HEK293 (cell line): ENCODE data around the gene COQ8A.

Source experiments
- HOXC10 ChIP-seq: sonication (generic); formaldehyde crosslinking; IDR thresholded peaks from 2 replicates; pipeline ENCODE4 v1.8.1; 2023; ENCODE audit warnings: mild to moderate bottlenecking, missing genetic modification reagents
- OVOL3 ChIP-seq: fragments of 450-650 bp; formaldehyde crosslinking; IDR thresholded peaks from 2 replicates; pipeline ENCODE4 v1.5.1; 2016; ENCODE audit warnings: missing biosample characterization, missing genetic modification characterization
- REST ChIP-seq: fragments of 450-650 bp; formaldehyde crosslinking; IDR thresholded peaks from 2 replicates; pipeline ENCODE4 v1.5.1; 2016; ENCODE audit warnings: missing biosample characterization, missing genetic modification characterization
- SP3 ChIP-seq: fragments of 450-650 bp; formaldehyde crosslinking; IDR thresholded peaks from 2 replicates; pipeline ENCODE4 v1.5.1; 2016; ENCODE audit warnings: missing biosample characterization, missing genetic modification characterization
- ZBTB1 ChIP-seq: fragments of 450-650 bp; formaldehyde crosslinking; IDR thresholded peaks from 2 replicates; pipeline ENCODE4 v1.5.1; 2016; ENCODE audit warnings: missing biosample characterization, missing genetic modification characterization
- ZBTB8A ChIP-seq: fragments of 450-650 bp; formaldehyde crosslinking; IDR thresholded peaks from 2 replicates; pipeline ENCODE4 v1.5.1; 2016; ENCODE audit warnings: missing biosample characterization, missing genetic modification characterization
- ZNF114 ChIP-seq: fragments of 450-650 bp; formaldehyde crosslinking; IDR thresholded peaks from 2 replicates; pipeline ENCODE4 v1.5.0; 2017; ENCODE audit warnings: missing biosample characterization, missing genetic modification characterization
- ZNF121 ChIP-seq: fragments of 450-650 bp; formaldehyde crosslinking; IDR thresholded peaks from 2 replicates; pipeline ENCODE4 v1.5.1; 2016; ENCODE audit warnings: missing biosample characterization, missing genetic modification characterization
- ZNF155 ChIP-seq: fragments of 450-650 bp; formaldehyde crosslinking; IDR thresholded peaks from 2 replicates; pipeline ENCODE4 v1.5.1; 2016; ENCODE audit warnings: missing biosample characterization, missing genetic modification characterization
- ZNF175 ChIP-seq: fragments of 450-650 bp; formaldehyde crosslinking; IDR thresholded peaks from 2 replicates; pipeline ENCODE4 v1.5.1; 2016; ENCODE audit warnings: missing biosample characterization, missing genetic modification characterization
- ZNF214 ChIP-seq: fragments of 450-650 bp; formaldehyde crosslinking; IDR thresholded peaks from 2 replicates; pipeline ENCODE4 v1.5.1; 2017; ENCODE audit warnings: missing biosample characterization, mild to moderate bottlenecking, missing genetic modification characterization, borderline replicate concordance
- ZNF223 ChIP-seq: fragments of 450-650 bp; formaldehyde crosslinking; IDR thresholded peaks from 2 replicates; pipeline ENCODE4 v1.5.1; 2016; ENCODE audit warnings: missing biosample characterization, missing genetic modification characterization
- ZNF239 ChIP-seq: fragments of 450-650 bp; formaldehyde crosslinking; IDR thresholded peaks from 2 replicates; pipeline ENCODE4 v1.5.1; 2016; ENCODE audit warnings: missing biosample characterization, missing genetic modification characterization
- ZNF274 ChIP-seq, 2 experiments: fragments of 200-500 bp in 1 of 2; fragments of 450-650 bp in 1 of 2; sonication (Bioruptor generic) in 1 of 2; formaldehyde crosslinking in 1 of 2; IDR thresholded peaks; 2 replicates each; pipeline versions ENCODE4 v1.5.1 to v1.6.1; 2014 to 2016; ENCODE audit warnings: borderline replicate concordance in 1 of 2, inconsistent platforms in 1 of 2, low read length in 1 of 2, missing biosample characterization in 1 of 2, missing genetic modification characterization in 1 of 2
- ZNF426 ChIP-seq: fragments of 450-650 bp; formaldehyde crosslinking; IDR thresholded peaks from 2 replicates; pipeline ENCODE4 v1.5.1; 2017; ENCODE audit warnings: missing biosample characterization, missing genetic modification characterization, mild to moderate bottlenecking, inconsistent platforms, moderate library complexity
- ZNF513 ChIP-seq: fragments of 450-650 bp; IDR thresholded peaks from 2 replicates; pipeline ENCODE4 v1.5.1; 2018; ENCODE audit warnings: missing biosample characterization, missing genetic modification characterization
- ZNF514 ChIP-seq: fragments of 450-650 bp; formaldehyde crosslinking; IDR thresholded peaks from 2 replicates; pipeline ENCODE4 v1.5.1; 2016; ENCODE audit warnings: missing biosample characterization, missing genetic modification characterization
- ZNF518A ChIP-seq: fragments of 450-650 bp; formaldehyde crosslinking; conservative IDR thresholded peaks from 2 replicates; pipeline ENCODE4 v1.5.1; 2016; ENCODE audit warnings: low read depth, missing biosample characterization, missing genetic modification characterization
- ZNF530 ChIP-seq: fragments of 450-650 bp; formaldehyde crosslinking; IDR thresholded peaks from 2 replicates; pipeline ENCODE4 v1.5.1; 2016; ENCODE audit warnings: low read depth, missing biosample characterization, missing genetic modification characterization
- ZNF548 ChIP-seq: fragments of 450-650 bp; formaldehyde crosslinking; IDR thresholded peaks from 2 replicates; pipeline ENCODE4 v1.5.1; 2016; ENCODE audit warnings: missing biosample characterization, missing genetic modification characterization
- ZNF560 ChIP-seq: fragments of 450-650 bp; formaldehyde crosslinking; IDR thresholded peaks from 2 replicates; pipeline ENCODE4 v1.5.1; 2017; ENCODE audit warnings: missing biosample characterization, missing genetic modification characterization, borderline replicate concordance
- ZNF580 ChIP-seq: fragments of 450-650 bp; formaldehyde crosslinking; IDR thresholded peaks from 2 replicates; pipeline ENCODE4 v1.5.1; 2016; ENCODE audit warnings: missing biosample characterization, missing genetic modification characterization
- ZNF596 ChIP-seq: fragments of 450-650 bp; IDR thresholded peaks from 2 replicates; pipeline ENCODE4 v1.5.0; 2018; ENCODE audit warnings: missing biosample characterization, mild to moderate bottlenecking, missing genetic modification characterization, moderate library complexity
- ZNF610 ChIP-seq: fragments of 450-650 bp; formaldehyde crosslinking; IDR thresholded peaks from 2 replicates; pipeline ENCODE4 v1.5.1; 2016; ENCODE audit warnings: missing biosample characterization, missing genetic modification characterization, borderline replicate concordance
- ZNF626 ChIP-seq: fragments of 450-650 bp; sonication (Bioruptor Pico); formaldehyde crosslinking; IDR thresholded peaks from 2 replicates; pipeline ENCODE4 v1.5.1; 2018; ENCODE audit warnings: missing biosample characterization, missing genetic modification characterization, inconsistent platforms
- ZNF747 ChIP-seq: fragments of 450-650 bp; formaldehyde crosslinking; IDR thresholded peaks from 2 replicates; pipeline ENCODE4 v1.5.1; 2016; ENCODE audit warnings: missing biosample characterization, missing genetic modification characterization
- ZNF776 ChIP-seq: fragments of 450-650 bp; formaldehyde crosslinking; IDR thresholded peaks from 2 replicates; pipeline ENCODE4 v1.5.0; 2017; ENCODE audit warnings: missing biosample characterization, missing genetic modification characterization, borderline replicate concordance

The COQ8A gene

GRCh38 chr1:226940029-226940805, at the start of gene COQ8A (continued):
- TF ChIP-seq ZNF560 (tag by site-specific recombination) (no peak), ZNF214 (tag by site-specific recombination) (no peak), ZNF114 (no peak), ZNF580 (tag by site-specific recombination) (peak; percentile 77; the same call in 1 of the 2 replicates), OVOL3 (tag by site-specific recombination) (no peak; the same call in 1 of the 2 replicates), ZNF610 (tag by site-specific recombination) (peak; percentile 39; the same call in 1 of the 2 replicates), ZNF274 (IDR thresholded peaks at IDR 0.05; ENCODE audit: low read length) (no peak), ZNF274 (tag by site-specific recombination; IDR thresholded peaks at IDR 0.05; ENCODE audit: borderline replicate concordance) (no peak), ZNF548 (tag by site-specific recombination) (no peak), HOXC10 (no peak), ZNF530 (tag by site-specific recombination) (no peak), REST (peak; percentile 54), ZBTB8A (peak; percentile 91), ZNF514 (no peak), ZNF121 (tag by site-specific recombination) (0 out of 2 replicates have a peak, but pooled peaks have one; percentile 12), ZNF518A (tag by site-specific recombination) (no peak), ZNF513 (tag by site-specific recombination) (no peak), ZNF239 (tag by site-specific recombination) (no peak), ZNF596 (tag by site-specific recombination) (0 out of 2 replicates have a peak, but pooled peaks have one; percentile 27), ZNF776 (tag by site-specific recombination) (no peak), ZNF426 (no peak), ZNF223 (no peak), ZNF626 (tag by site-specific recombination) (no peak), ZBTB1 (tag by site-specific recombination) (no peak), ZNF747 (tag by site-specific recombination) (no peak), SP3 (tag by site-specific recombination) (peak; percentile 89), ZNF155 (tag by site-specific recombination) (no peak), ZNF175 (no peak)
